Endothelial cell of umbilical vein (primary cell): ENCODE results near the gene C17orf75. TPM values are rescaled to one million over a fixed set of nuclear protein-coding genes. Genes with fewer than 3 reads are reported as not detected.

Experiments
- BruUV-seq: library from RNA; stranded (reverse); fragments of 400-500 nt; replicated peaks from 2 replicates; lab custom pipeline; 2021; lab: Mats Ljungman, UMichigan
- CTCF ChIA-PET: fragments of 300-600, 350-600 bp; sonication (Branson Sonifier 250); formaldehyde crosslinking; loops from one replicate; lab custom pipeline; 2021; ENCODE audit warnings: antibody characterized with exemption, inconsistent platforms; lab: Charles Lee
- POLR2A ChIA-PET: fragments of 300-600, 350-600 bp; sonication (Branson Sonifier 250); formaldehyde crosslinking; loops from one replicate; lab custom pipeline; 2021; ENCODE audit warnings: antibody characterized with exemption, inconsistent platforms; lab: Charles Lee
- DNase-seq: peaks from one replicate; pipeline ENCODE4 v3.0.0-alpha.2; 2011; ENCODE audit warnings: low read depth, low spot score
- FAIRE-seq: peaks from 2 replicates; lab custom pipeline; 2011; peaks lifted over from hg19 to GRCh38; lab: Jason Lieb, UNC
- H2AFZ ChIP-seq: 2 replicates; pipeline ENCODE4 v1.6.0; 2012; ENCODE audit warnings: low read depth, low read length, control low read depth, inconsistent platforms
- H3K27ac ChIP-seq: 2 replicates; pipeline ENCODE4 v1.5.1; 2011; ENCODE audit warnings: low read depth, mild to moderate bottlenecking, control low read depth, low read length, moderate library complexity; ENCODE audit not compliant: insufficient read depth
- H3K27me3 ChIP-seq, 2 experiments: 2 replicates each; pipeline versions ENCODE4 v1.6.0 to v1.6.1; 2011; ENCODE audit warnings: low read length in 2 of 2, mixed read lengths in 1 of 2; ENCODE audit not compliant: control insufficient read depth in 2 of 2, insufficient read depth in 2 of 2
- H3K36me3 ChIP-seq, 2 experiments: 2 replicates in 1 of 2; 3 replicates in 1 of 2; pipeline ENCODE4 v1.5.1; 2011; ENCODE audit warnings: low read length in 2 of 2, mild to moderate bottlenecking in 1 of 2, moderate library complexity in 1 of 2; ENCODE audit not compliant: control insufficient read depth in 2 of 2, insufficient read depth in 2 of 2; ENCODE audit errors: extremely low read depth in 1 of 2
- H3K4me1 ChIP-seq: 3 replicates; pipeline ENCODE4 v1.5.1; 2011; ENCODE audit warnings: mild to moderate bottlenecking, low read length; ENCODE audit not compliant: control insufficient read depth, insufficient read depth; ENCODE audit errors: extremely low read depth
- H3K4me2 ChIP-seq: 2 replicates; pipeline ENCODE4 v1.6.1; 2011; ENCODE audit warnings: low read length, control low read depth, mixed read lengths; ENCODE audit not compliant: insufficient read depth
- H3K4me3 ChIP-seq, 3 experiments: fragments of 200-600 bp in 1 of 3; sonication (generic), shearing (Covaris generic) in 1 of 3; replicated peaks in 1 of 3; 2 replicates each; pipeline ENCODE4 v1.5.1; 2011 to 2016; ENCODE audit warnings: control low read depth in 3 of 3, low read length in 3 of 3, mild to moderate bottlenecking in 2 of 3, inconsistent platforms in 1 of 3, low read depth in 1 of 3, moderate library complexity in 1 of 3; ENCODE audit not compliant: insufficient read depth in 1 of 3
- H3K79me2 ChIP-seq: 2 replicates; pipeline ENCODE4 v1.6.0; 2012; ENCODE audit warnings: low read length, inconsistent platforms; ENCODE audit not compliant: control insufficient read depth, insufficient read depth
- H3K9ac ChIP-seq: replicated peaks from 2 replicates; pipeline ENCODE3; 2011; ENCODE audit warnings: low read length, control low read depth; ENCODE audit not compliant: insufficient read depth; ENCODE audit errors: extremely low read depth
- H3K9me1 ChIP-seq: replicated peaks from 3 replicates; pipeline ENCODE4 v1.6.0; 2011; ENCODE audit warnings: mild to moderate bottlenecking, low read length; ENCODE audit not compliant: control insufficient read depth, insufficient read depth; ENCODE audit errors: extremely low read depth
- H3K9me3 ChIP-seq: replicated peaks from 2 replicates; pipeline ENCODE4 v1.5.1; 2012; ENCODE audit warnings: low read length, inconsistent platforms; ENCODE audit not compliant: control insufficient read depth, insufficient read depth
- H4K20me1 ChIP-seq: replicated peaks from 2 replicates; pipeline ENCODE3; 2011; ENCODE audit warnings: mild to moderate bottlenecking, low read length; ENCODE audit not compliant: control insufficient read depth, insufficient read depth; ENCODE audit errors: extremely low read depth
- EZH2 ChIP-seq: IDR thresholded peaks from 2 replicates; pipeline ENCODE4 v1.6.1; 2012; ENCODE audit warnings: borderline replicate concordance, low read depth, mild to moderate bottlenecking, moderate library complexity, low read length, inconsistent platforms; ENCODE audit not compliant: severe bottlenecking
- FOS ChIP-seq: IDR thresholded peaks from 2 replicates; pipeline ENCODE4 v1.6.1; 2011; ENCODE audit warnings: mild to moderate bottlenecking, low read length, moderate library complexity, borderline replicate concordance; ENCODE audit not compliant: insufficient read depth
- JUN ChIP-seq: IDR thresholded peaks from 2 replicates; pipeline ENCODE4 v1.6.1; 2011; ENCODE audit warnings: borderline replicate concordance, low read depth; ENCODE audit not compliant: insufficient read length, insufficient read depth
- POLR2A ChIP-seq: IDR thresholded peaks from 2 replicates; pipeline ENCODE4 v1.6.1; 2012; ENCODE audit warnings: low read depth, mild to moderate bottlenecking, control low read depth, low read length
- dilution Hi-C: fragments of 300-500 bp; cut with MboI; formaldehyde crosslinking; loops from one replicate; pipeline ENCODE4 v1.15.0; 2019; ENCODE audit warnings: low sequenced_read_pairs; ENCODE audit not compliant: extremely low pct_ligation_motif_present
- intact Hi-C: fragments of 100-400 bp; cut with micrococcal nuclease; formaldehyde crosslinking; loops from one replicate; pipeline ENCODE4 v1.10.0; 2022
- polyA plus RNA-seq, 4 experiments: library from polyadenylated mRNA; depleted of rRNA in 3 of 4; stranded (reverse) in 3 of 4; unstranded in 1 of 4; fragments of >200 nt; gene quantifications; 2 replicates each; pipeline versions ENCODE4 v1.2.1 to v1.2.3, GENCODE V29; 2011 to 2012; ENCODE audit warnings: missing spikeins in 1 of 4
- total RNA-seq: library from RNA; stranded (reverse); gene quantifications from 2 replicates; pipeline ENCODE4 v1.2.3, GENCODE V29; 2021
- TF ChIP-seq, protein P1 (sequence below): IDR thresholded peaks from 2 replicates; pipeline ENCODE4 v1.6.1; 2011; ENCODE audit not compliant: insufficient read depth, insufficient read length
- TF ChIP-seq, protein P2 (sequence below), 2 donors: IDR thresholded peaks; 1 replicate in 1 of 2; 2 replicates in 1 of 2; pipeline ENCODE4 v1.5.1; 2011; ENCODE audit warnings: low read length in 2 of 2, mild to moderate bottlenecking in 2 of 2, moderate library complexity in 2 of 2, control low read depth in 1 of 2, inconsistent platforms in 1 of 2, low read depth in 1 of 2; ENCODE audit not compliant: insufficient read depth in 1 of 2; ENCODE audit errors: extremely low read depth in 1 of 2

C17orf75 gene
- total and polyA plus RNA-seq, 2 donors (not counting 3 experiments of a cell fraction or from before 2014, with no cell fraction given) = 8.8 to 21.5 TPM

DNA sequence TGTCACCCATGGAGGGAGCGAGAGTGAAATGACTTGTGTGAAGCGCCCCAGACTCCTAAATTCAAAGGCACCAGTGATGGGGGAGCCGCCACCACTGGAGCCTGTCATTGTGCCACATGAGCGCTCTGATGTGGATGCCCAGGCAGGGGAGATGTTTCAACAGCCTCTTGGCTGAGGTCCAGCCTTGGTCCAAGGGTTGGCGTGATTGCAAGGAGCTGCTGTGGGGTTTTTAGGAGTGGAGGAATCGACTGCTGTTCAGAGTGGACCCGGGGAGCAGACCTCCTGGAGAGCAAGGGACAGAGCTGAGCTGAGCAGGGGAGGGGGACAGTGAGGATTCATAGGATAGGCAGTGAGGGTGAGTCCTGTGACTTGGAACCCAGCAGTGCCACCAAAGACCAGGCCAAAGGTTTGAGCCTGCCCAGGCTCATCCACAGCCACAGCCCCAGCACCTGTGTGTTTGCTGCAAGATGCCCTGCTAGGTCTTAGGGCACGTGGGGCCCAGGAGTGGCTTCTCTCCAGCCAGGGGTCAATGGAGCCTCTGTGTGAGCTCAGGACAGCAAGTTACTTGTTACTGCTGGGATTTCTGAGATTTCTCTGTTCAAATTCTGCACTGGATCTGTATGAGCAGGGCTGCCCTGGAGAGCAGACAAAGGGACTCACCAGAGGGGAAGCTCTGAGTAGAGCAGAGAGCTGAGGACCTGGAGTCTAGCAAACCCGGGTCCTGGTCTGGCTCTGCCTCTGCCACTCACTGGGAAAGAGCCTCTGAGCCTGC lies 56.0 kb downstream of the C17orf75 start:
- dilution Hi-C loops = no loop called here

More for the DNA sequence above, 56.0 kb downstream of the C17orf75 start:
- H3K27ac ChIP-seq = no peak overlapping the region
- DNase-seq (no peak), FAIRE-seq (no peak)
- intact Hi-C loops = no loop called here
- H4K20me1 ChIP-seq = no peaks in the 10 kb centered on the region
- no peak for TF ChIP-seq EZH2
- TF ChIP-seq JUN = no peak
- TF ChIP-seq, protein P1, sequence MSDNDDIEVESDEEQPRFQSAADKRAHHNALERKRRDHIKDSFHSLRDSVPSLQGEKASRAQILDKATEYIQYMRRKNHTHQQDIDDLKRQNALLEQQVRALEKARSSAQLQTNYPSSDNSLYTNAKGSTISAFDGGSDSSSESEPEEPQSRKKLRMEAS = no peak
- TF ChIP-seq, protein P2, sequence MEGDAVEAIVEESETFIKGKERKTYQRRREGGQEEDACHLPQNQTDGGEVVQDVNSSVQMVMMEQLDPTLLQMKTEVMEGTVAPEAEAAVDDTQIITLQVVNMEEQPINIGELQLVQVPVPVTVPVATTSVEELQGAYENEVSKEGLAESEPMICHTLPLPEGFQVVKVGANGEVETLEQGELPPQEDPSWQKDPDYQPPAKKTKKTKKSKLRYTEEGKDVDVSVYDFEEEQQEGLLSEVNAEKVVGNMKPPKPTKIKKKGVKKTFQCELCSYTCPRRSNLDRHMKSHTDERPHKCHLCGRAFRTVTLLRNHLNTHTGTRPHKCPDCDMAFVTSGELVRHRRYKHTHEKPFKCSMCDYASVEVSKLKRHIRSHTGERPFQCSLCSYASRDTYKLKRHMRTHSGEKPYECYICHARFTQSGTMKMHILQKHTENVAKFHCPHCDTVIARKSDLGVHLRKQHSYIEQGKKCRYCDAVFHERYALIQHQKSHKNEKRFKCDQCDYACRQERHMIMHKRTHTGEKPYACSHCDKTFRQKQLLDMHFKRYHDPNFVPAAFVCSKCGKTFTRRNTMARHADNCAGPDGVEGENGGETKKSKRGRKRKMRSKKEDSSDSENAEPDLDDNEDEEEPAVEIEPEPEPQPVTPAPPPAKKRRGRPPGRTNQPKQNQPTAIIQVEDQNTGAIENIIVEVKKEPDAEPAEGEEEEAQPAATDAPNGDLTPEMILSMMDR (IDR thresholded peaks at IDR 0.05; ENCODE audit: extremely low read depth in 1 of 2, insufficient read depth in 1 of 2, low read depth in 1 of 2, low read length in 2 of 2) = no peak
- TF ChIP-seq POLR2A = no peak
- no peak for TF ChIP-seq FOS
- H2AFZ ChIP-seq = no peak overlapping the region
- H3K27me3 ChIP-seq = peaks cover 0 to 2% of the 10 kb centered on the region in 2 experiments
- POLR2A ChIA-PET = interaction anchor here (0.8 to 1.1 kb wide), 2 partner anchors 11 to 158 kb away, joined by 3 read pairs; partner anchors contain the start of gene PSMD11
- H3K4me1 ChIP-seq = peaks cover 9% of the 10 kb centered on the region
- H3K79me2 ChIP-seq = no peaks in the 10 kb centered on the region
- H3K36me3 ChIP-seq = no peaks in the 10 kb centered on the region
- H3K9ac ChIP-seq = no peak overlapping the region
- no peak overlapping the region for H3K4me3 ChIP-seq
- no TSS peak for BruUV-seq
- H3K9me3 ChIP-seq = no peaks in the 10 kb centered on the region
- CTCF ChIA-PET = interaction anchor here (1.1 to 3.5 kb wide), 3 partner anchors 11 to 33 kb away, joined by 3 to 14 read pairs (median 6); no protein-coding TSS in a partner anchor
- no peak overlapping the region for H3K4me2 ChIP-seq
- H3K9me1 ChIP-seq = no peaks in the 10 kb centered on the region
